Panc1 (cell line): ENCODE data around the gene PRR22. TPM values are rescaled to one million over a fixed set of nuclear protein-coding genes. Genes with fewer than 3 reads are reported as not detected.

ENCODE experiments used
- ATAC-seq: fragments of 200-7000 bp; cut with Tn5 transposase; 2 replicates; pipeline ENCODE4 v1.9.1; 2020; ENCODE audit warnings: mild to moderate bottlenecking, moderate library complexity
- BruUV-seq: library from RNA; stranded (reverse); fragments of 400-500 nt; replicated peaks from 2 replicates; lab custom pipeline; 2021; lab: Mats Ljungman, UMichigan
- CTCF ChIA-PET: fragments of 300-600 bp; sonication (Branson Sonifier 250); formaldehyde crosslinking; loops from one replicate; lab custom pipeline; 2022; ENCODE audit warnings: antibody characterized with exemption; lab: Charles Lee
- POLR2A ChIA-PET: fragments of 300-600 bp; sonication (Branson Sonifier 250); formaldehyde crosslinking; loops from one replicate; lab custom pipeline; 2022; ENCODE audit warnings: antibody characterized with exemption; lab: Charles Lee
- DNase-seq: peaks from one replicate; pipeline ENCODE4 v3.0.0-alpha.2; 2010; ENCODE audit warnings: low read depth, low spot score
- H3K27ac ChIP-seq: 2 replicates; pipeline ENCODE4 v1.5.1; 2011; ENCODE audit warnings: mild to moderate bottlenecking, low read length, inconsistent platforms
- H3K27me3 ChIP-seq: fragments of 200-500 bp; sonication (Bioruptor generic); 2 replicates; pipeline ENCODE4 v1.6.0; 2014; ENCODE audit warnings: low read length, inconsistent platforms; ENCODE audit not compliant: control insufficient read depth, insufficient read depth
- H3K36me3 ChIP-seq: fragments of 200-500 bp; sonication (Bioruptor generic); 2 replicates; pipeline ENCODE4 v1.5.1; 2014; ENCODE audit warnings: inconsistent platforms, mild to moderate bottlenecking, low read length, moderate library complexity; ENCODE audit not compliant: control insufficient read depth, insufficient read depth
- H3K4me1 ChIP-seq: 2 replicates; pipeline ENCODE4 v1.5.1; 2011; ENCODE audit warnings: inconsistent platforms, mild to moderate bottlenecking, low read length, moderate library complexity; ENCODE audit not compliant: control insufficient read depth, insufficient read depth
- H3K4me3 ChIP-seq, 2 experiments: 2 replicates each; pipeline ENCODE4 v1.5.1; 2011 to 2012; ENCODE audit warnings: low read depth in 2 of 2, low read length in 2 of 2, mild to moderate bottlenecking in 2 of 2, inconsistent platforms in 1 of 2, moderate library complexity in 1 of 2
- H3K9me3 ChIP-seq: fragments of 200-500 bp; sonication (Bioruptor generic); 2 replicates; pipeline ENCODE4 v1.5.1; 2014; ENCODE audit warnings: low read depth, mild to moderate bottlenecking, inconsistent platforms, low read length, moderate library complexity; ENCODE audit not compliant: control insufficient read depth, insufficient read depth
- POLR2AphosphoS5 ChIP-seq: IDR thresholded peaks from 2 replicates; pipeline ENCODE4 v1.6.1; 2012; ENCODE audit warnings: mild to moderate bottlenecking, low read depth, low read length, moderate library complexity
- SIN3A ChIP-seq: IDR thresholded peaks from 2 replicates; pipeline ENCODE4 v1.6.1; 2012; ENCODE audit warnings: low read depth, mild to moderate bottlenecking, low read length, moderate library complexity, borderline replicate concordance; ENCODE audit not compliant: insufficient read depth
- TCF7L2 ChIP-seq: IDR thresholded peaks from 2 replicates; pipeline ENCODE4 v1.6.1; 2011; ENCODE audit warnings: mild to moderate bottlenecking, low read depth, low read length, inconsistent platforms
- in situ Hi-C: cut with HindIII; loops from 2 replicates; pipeline ENCODE4 v1.10.0; 2016; ENCODE audit warnings: low sequenced_read_pairs, low pct_unique_long_range_greater_than_20kb
- intact Hi-C: fragments of 100-400 bp; cut with micrococcal nuclease; formaldehyde crosslinking; loops from one replicate; pipeline ENCODE4 v1.10.0; 2022; ENCODE audit not compliant: unreplicated experiment
- total RNA-seq: library from RNA; stranded (reverse); gene quantifications from one replicate; pipeline ENCODE4 v1.2.1, GENCODE V29; 2021; ENCODE audit not compliant: unreplicated experiment
- TF ChIP-seq, protein P1 (sequence below): fragments of 450-650 bp; IDR thresholded peaks from 2 replicates; pipeline ENCODE4 v1.5.1; 2017; ENCODE audit warnings: mild to moderate bottlenecking
- TF ChIP-seq, protein P2 (sequence below), 2 experiments: IDR thresholded peaks; 2 replicates each; pipeline ENCODE4 v1.6.1; 2011 to 2012; ENCODE audit warnings: low read depth in 2 of 2, control low read depth in 1 of 2, low read length in 1 of 2, mild to moderate bottlenecking in 1 of 2, moderate library complexity in 1 of 2; ENCODE audit not compliant: insufficient read depth in 1 of 2

PRR22 gene
- total RNA-seq, 1 experiment from 2014 or later: 5.9 TPM

DNA sequence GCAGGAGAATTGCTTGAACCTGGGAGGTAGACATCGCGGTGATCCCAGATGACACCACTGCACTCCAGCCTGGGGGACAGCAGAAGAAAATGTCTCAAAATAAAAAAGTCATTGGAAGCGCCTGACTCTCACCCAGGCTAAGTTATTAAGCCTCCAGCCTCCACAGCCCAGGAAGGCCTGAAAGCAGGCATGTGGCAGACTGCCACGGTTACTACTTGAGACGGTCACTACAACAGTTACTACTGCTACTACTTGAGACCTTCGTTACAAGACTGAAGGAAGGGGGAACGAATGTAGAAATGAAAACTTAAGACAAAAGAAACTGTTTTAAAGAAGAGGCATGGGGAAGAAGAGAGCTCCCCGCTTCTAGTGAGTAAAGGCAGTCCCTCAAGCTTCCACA, 9.6 kb downstream of the PRR22 start:
- ChIA-PET CTCF (interaction anchor here (0.8 kb wide), 1 partner anchor 19 kb away, joined by 4 read pairs; no protein-coding TSS in a partner anchor), POLR2A (no interaction called here)
- no peaks in the 10 kb centered on the region for H3K9me3 ChIP-seq
- H3K4me3 ChIP-seq: no peak overlapping the region
- TF ChIP-seq SIN3A (no peak), POLR2AphosphoS5 (no peak), TCF7L2 (no peak)
- TF ChIP-seq, protein P1, sequence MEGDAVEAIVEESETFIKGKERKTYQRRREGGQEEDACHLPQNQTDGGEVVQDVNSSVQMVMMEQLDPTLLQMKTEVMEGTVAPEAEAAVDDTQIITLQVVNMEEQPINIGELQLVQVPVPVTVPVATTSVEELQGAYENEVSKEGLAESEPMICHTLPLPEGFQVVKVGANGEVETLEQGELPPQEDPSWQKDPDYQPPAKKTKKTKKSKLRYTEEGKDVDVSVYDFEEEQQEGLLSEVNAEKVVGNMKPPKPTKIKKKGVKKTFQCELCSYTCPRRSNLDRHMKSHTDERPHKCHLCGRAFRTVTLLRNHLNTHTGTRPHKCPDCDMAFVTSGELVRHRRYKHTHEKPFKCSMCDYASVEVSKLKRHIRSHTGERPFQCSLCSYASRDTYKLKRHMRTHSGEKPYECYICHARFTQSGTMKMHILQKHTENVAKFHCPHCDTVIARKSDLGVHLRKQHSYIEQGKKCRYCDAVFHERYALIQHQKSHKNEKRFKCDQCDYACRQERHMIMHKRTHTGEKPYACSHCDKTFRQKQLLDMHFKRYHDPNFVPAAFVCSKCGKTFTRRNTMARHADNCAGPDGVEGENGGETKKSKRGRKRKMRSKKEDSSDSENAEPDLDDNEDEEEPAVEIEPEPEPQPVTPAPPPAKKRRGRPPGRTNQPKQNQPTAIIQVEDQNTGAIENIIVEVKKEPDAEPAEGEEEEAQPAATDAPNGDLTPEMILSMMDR: no peak
- in situ Hi-C loops (no loop called here), intact Hi-C loops (no loop called here)
- no peaks in the 10 kb centered on the region for H3K27me3 ChIP-seq
- ATAC-seq (no peak), DNase-seq (no peak)
- BruUV-seq: no TSS peak
- peaks cover 3% of the 10 kb centered on the region; the same call in 1 of the 2 replicates for H3K4me1 ChIP-seq
- no peak overlapping the region; the same call in 1 of the 2 replicates for H3K27ac ChIP-seq
- H3K36me3 ChIP-seq: no peaks in the 10 kb centered on the region

GRCh38 chr19:5773276-5773675, 11.3 kb downstream of the PRR22 start:
- POLR2A ChIA-PET: no interaction called here
- H3K4me3 ChIP-seq: no peak overlapping the region
- TF ChIP-seq SIN3A (no peak), POLR2AphosphoS5 (no peak)
- TF ChIP-seq, protein P2, sequence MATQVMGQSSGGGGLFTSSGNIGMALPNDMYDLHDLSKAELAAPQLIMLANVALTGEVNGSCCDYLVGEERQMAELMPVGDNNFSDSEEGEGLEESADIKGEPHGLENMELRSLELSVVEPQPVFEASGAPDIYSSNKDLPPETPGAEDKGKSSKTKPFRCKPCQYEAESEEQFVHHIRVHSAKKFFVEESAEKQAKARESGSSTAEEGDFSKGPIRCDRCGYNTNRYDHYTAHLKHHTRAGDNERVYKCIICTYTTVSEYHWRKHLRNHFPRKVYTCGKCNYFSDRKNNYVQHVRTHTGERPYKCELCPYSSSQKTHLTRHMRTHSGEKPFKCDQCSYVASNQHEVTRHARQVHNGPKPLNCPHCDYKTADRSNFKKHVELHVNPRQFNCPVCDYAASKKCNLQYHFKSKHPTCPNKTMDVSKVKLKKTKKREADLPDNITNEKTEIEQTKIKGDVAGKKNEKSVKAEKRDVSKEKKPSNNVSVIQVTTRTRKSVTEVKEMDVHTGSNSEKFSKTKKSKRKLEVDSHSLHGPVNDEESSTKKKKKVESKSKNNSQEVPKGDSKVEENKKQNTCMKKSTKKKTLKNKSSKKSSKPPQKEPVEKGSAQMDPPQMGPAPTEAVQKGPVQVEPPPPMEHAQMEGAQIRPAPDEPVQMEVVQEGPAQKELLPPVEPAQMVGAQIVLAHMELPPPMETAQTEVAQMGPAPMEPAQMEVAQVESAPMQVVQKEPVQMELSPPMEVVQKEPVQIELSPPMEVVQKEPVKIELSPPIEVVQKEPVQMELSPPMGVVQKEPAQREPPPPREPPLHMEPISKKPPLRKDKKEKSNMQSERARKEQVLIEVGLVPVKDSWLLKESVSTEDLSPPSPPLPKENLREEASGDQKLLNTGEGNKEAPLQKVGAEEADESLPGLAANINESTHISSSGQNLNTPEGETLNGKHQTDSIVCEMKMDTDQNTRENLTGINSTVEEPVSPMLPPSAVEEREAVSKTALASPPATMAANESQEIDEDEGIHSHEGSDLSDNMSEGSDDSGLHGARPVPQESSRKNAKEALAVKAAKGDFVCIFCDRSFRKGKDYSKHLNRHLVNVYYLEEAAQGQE (IDR thresholded peaks at IDR 0.05; ENCODE audit: insufficient read depth in 1 of 2, low read depth in 2 of 2, low read length in 1 of 2): no peak
- TF ChIP-seq, protein P1: no peak
- CTCF ChIA-PET: interaction anchor here (0.6 kb wide), 1 partner anchor 205 kb away, joined by 6 read pairs; no protein-coding TSS in a partner anchor
- in situ Hi-C loops (no loop called here), intact Hi-C loops (no loop called here)
- no peaks in the 10 kb centered on the region for H3K27me3 ChIP-seq
- no peak for DNase-seq
- H3K4me1 ChIP-seq: peaks cover 3% of the 10 kb centered on the region; the same call in 1 of the 2 replicates
- peak overlapping the region; percentile 67; the same call in 1 of the 2 replicates for H3K27ac ChIP-seq
- ATAC-seq: no peak
- H3K36me3 ChIP-seq: no peaks in the 10 kb centered on the region
- BruUV-seq: no TSS peak
- no peaks in the 10 kb centered on the region for H3K9me3 ChIP-seq
